ENCODE results near the gene IMP4. TPM values are rescaled to one million over a fixed set of nuclear protein-coding genes. Genes with fewer than 3 reads are reported as not detected.
A peak's percentile ranks its signal among the peaks of the same experiment; 100 is the strongest.

Gene IMP4
- total and polyA plus RNA-seq, 10 of the 15 experiments (the other 5 are each of a cell fraction or from before 2014, with no cell fraction given), result 41.4 to 242 (median 166) TPM

DNA sequence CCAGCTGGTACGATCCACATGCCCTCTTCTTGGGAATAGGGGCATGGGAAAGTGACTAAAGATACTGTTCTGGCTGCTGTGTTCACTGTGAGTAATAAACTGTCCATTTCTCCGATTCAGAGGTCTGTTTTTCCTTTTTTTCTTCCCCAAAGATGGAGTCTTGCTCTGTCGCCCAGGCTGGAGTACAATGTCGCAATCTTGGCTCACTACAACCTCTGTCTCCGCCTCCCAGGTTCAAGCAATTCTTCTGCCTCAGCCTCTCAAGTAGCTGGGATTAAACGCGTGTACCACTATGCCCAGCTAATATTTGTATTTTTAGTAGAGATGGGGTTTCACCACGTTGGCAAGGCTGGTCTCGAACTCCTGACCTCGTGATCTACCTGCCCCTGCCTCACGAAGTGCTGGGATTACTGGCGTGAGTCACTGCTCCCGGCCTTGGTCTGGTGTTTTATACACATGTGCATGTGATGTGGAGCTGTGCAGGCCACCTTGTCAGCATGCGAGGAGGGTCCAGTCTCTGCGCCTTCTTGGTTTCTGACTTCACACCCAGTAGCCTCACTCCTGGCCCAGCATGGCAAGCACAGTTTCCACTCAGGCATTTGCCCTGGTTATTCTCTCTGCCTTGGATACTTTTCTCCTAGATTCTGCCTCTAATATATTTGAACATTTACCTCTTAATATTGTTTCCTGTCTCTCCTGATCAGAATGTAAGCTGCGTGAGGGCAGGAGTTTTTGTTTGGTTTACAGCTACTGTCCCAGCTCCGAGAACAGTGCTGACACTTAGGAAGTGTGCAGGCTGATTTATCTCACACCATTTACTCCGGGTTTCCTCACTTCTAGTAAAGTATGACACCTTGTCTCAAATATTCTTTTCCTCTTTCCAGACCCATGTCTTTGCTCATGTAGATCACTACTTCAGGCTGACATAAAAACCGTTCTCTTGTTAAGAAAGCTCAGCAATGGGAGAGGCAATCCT is 32.9 kb downstream of the IMP4 start:
- intact Hi-C loops (cut with micrococcal nuclease; ENCODE audit: unreplicated experiment), result loop anchor here (1.0 to 10.0 kb wide), 2 partner anchors 33 to 49 kb away; partner anchors contain the start of gene IMP4
- no TSS peak for BruUV-seq (replicated peaks)
- no peak for ATAC-seq

More for the DNA sequence above, 32.9 kb downstream of the IMP4 start:
- Histone ChIP-seq H3K36me3 (ENCODE audit: control insufficient read depth in 2 of 2, insufficient read depth in 2 of 2, low read length in 1 of 2) (peaks cover 0 to 8% of the 10 kb centered on the region in 2 experiments; a peak in 2 of 4 replicates), H3K4me3 (peak overlapping the region; percentile 35; the same call in 1 of the 2 replicates), H2AFZ (ENCODE audit: control insufficient read depth, low read depth, low read length) (no peak overlapping the region), H3K27me3 (replicated peaks in 1 of 2; ENCODE audit: control insufficient read depth in 2 of 2, insufficient read depth in 2 of 2, low read length in 1 of 2) (no peaks in the 10 kb centered on the region), H3K9ac (ENCODE audit: control insufficient read depth, insufficient read depth, low read length) (0 out of 2 replicates have a peak overlapping the region, but pooled peaks have one; percentile 5), H3K4me2 (ENCODE audit: control insufficient read depth, insufficient read depth) (peak overlapping the region; percentile 86), H3K9me3 (replicated peaks; ENCODE audit: control insufficient read depth, insufficient read depth, low read length) (no peaks in the 10 kb centered on the region), H3K4me1 (ENCODE audit: control insufficient read depth, insufficient read depth, low read length) (peaks cover 52% of the 10 kb centered on the region), H4K20me1 (ENCODE audit: control insufficient read depth, insufficient read depth) (no peaks in the 10 kb centered on the region), H3K79me2 (ENCODE audit: control insufficient read depth, insufficient read depth, low read length) (peaks cover 50% of the 10 kb centered on the region), H3K27ac (ENCODE audit: control insufficient read depth, insufficient read depth) (peak overlapping the region; percentile 79)
- 94% methylated on average over 19 of the region's 19 CpGs for WGBS (ENCODE audit: insufficient coverage, insufficient replicate concordance, low lambda C conversion rate, missing lambda C conversion rate)
- TF ChIP-seq KLF5 (IDR thresholded peaks at IDR 0.05; ENCODE audit: partially characterized antibody) (no peak), BRCA1 (IDR thresholded peaks at IDR 0.05; ENCODE audit: low read depth, low read length) (no peak), HSF1 (IDR thresholded peaks at IDR 0.05; ENCODE audit: low read depth, low read length) (no peak), ZZZ3 (IDR thresholded peaks at IDR 0.05; ENCODE audit: control insufficient read depth, insufficient read length, low read depth) (no peak), FOXK2 (IDR thresholded peaks at IDR 0.05) (no peak), BCLAF1 (IDR thresholded peaks at IDR 0.05) (no peak), STAT1 (conservative IDR thresholded peaks at IDR 0.05) (no peak), BMI1 (IDR thresholded peaks at IDR 0.05; ENCODE audit: borderline replicate concordance) (no peak), HDAC6 (IDR thresholded peaks at IDR 0.05; ENCODE audit: unreplicated experiment) (no peak), RBBP5 (conservative IDR thresholded peaks at IDR 0.05) (no peak), SREBF1 (IDR thresholded peaks at IDR 0.05; ENCODE audit: low read length) (no peak), EZH2 (IDR thresholded peaks at IDR 0.05; ENCODE audit: borderline replicate concordance, control insufficient read depth, low read depth, low read length) (no peak), CREB1 (IDR thresholded peaks at IDR 0.05; ENCODE audit: low read depth) (no peak), HDGF (IDR thresholded peaks at IDR 0.05) (no peak)
- TF ChIP-seq, protein P1, sequence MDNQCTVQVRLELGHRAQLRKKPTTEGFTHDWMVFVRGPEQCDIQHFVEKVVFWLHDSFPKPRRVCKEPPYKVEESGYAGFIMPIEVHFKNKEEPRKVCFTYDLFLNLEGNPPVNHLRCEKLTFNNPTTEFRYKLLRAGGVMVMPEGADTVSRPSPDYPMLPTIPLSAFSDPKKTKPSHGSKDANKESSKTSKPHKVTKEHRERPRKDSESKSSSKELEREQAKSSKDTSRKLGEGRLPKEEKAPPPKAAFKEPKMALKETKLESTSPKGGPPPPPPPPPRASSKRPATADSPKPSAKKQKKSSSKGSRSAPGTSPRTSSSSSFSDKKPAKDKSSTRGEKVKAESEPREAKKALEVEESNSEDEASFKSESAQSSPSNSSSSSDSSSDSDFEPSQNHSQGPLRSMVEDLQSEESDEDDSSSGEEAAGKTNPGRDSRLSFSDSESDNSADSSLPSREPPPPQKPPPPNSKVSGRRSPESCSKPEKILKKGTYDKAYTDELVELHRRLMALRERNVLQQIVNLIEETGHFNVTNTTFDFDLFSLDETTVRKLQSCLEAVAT (IDR thresholded peaks at IDR 0.05), result no peak
- TF ChIP-seq, protein P2, sequence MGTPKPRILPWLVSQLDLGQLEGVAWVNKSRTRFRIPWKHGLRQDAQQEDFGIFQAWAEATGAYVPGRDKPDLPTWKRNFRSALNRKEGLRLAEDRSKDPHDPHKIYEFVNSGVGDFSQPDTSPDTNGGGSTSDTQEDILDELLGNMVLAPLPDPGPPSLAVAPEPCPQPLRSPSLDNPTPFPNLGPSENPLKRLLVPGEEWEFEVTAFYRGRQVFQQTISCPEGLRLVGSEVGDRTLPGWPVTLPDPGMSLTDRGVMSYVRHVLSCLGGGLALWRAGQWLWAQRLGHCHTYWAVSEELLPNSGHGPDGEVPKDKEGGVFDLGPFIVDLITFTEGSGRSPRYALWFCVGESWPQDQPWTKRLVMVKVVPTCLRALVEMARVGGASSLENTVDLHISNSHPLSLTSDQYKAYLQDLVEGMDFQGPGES (IDR thresholded peaks at IDR 0.05), result no peak
- in situ Hi-C loops (cut with MboI), result no loop called here
- ChIA-PET RAD21 (ENCODE audit: unreplicated experiment) (interaction anchor here (1.0 to 4.1 kb wide), 2 partner anchors 20 to 33 kb away, joined by 3 to 23 read pairs; partner anchors contain the start of genes IMP4 and PTPN18), SMC1A (ENCODE audit: uncharacterized antibody, unreplicated experiment) (interaction anchor here (0.8 to 4.4 kb wide), 4 partner anchors 10 to 39 kb away, joined by 3 to 25 read pairs (median 5); partner anchors contain the start of gene IMP4), CTCF (interaction anchor here (0.8 to 1.9 kb wide), 5 partner anchors 9 to 42 kb away, joined by 3 to 6 read pairs (median 4); a partner anchor contains a TSS), POLR2A (interaction anchor here (1.6 kb wide), 1 partner anchor 10 kb away, joined by 5 read pairs; no protein-coding TSS in a partner anchor)
- DNase-seq (ENCODE audit: low read depth, low spot score) (no peak), FAIRE-seq (no peak)

Measured in GM12878 (cell line).